ENCODE measurements around the gene TPCN1. TPM values are rescaled to one million over a fixed set of nuclear protein-coding genes. Genes with fewer than 3 reads are reported as not detected.

The TPCN1 gene
- total RNA-seq, 1 experiment from 2014 or later = 32.7 TPM

GRCh38 chr12:113190761-113191160 is 30.5 kb upstream of the TPCN1 start:
- TF ChIP-seq ZBTB43 (CRISPR knock-in tag; IDR thresholded peaks at IDR 0.05) = no peak
- TF ChIP-seq, protein P1, sequence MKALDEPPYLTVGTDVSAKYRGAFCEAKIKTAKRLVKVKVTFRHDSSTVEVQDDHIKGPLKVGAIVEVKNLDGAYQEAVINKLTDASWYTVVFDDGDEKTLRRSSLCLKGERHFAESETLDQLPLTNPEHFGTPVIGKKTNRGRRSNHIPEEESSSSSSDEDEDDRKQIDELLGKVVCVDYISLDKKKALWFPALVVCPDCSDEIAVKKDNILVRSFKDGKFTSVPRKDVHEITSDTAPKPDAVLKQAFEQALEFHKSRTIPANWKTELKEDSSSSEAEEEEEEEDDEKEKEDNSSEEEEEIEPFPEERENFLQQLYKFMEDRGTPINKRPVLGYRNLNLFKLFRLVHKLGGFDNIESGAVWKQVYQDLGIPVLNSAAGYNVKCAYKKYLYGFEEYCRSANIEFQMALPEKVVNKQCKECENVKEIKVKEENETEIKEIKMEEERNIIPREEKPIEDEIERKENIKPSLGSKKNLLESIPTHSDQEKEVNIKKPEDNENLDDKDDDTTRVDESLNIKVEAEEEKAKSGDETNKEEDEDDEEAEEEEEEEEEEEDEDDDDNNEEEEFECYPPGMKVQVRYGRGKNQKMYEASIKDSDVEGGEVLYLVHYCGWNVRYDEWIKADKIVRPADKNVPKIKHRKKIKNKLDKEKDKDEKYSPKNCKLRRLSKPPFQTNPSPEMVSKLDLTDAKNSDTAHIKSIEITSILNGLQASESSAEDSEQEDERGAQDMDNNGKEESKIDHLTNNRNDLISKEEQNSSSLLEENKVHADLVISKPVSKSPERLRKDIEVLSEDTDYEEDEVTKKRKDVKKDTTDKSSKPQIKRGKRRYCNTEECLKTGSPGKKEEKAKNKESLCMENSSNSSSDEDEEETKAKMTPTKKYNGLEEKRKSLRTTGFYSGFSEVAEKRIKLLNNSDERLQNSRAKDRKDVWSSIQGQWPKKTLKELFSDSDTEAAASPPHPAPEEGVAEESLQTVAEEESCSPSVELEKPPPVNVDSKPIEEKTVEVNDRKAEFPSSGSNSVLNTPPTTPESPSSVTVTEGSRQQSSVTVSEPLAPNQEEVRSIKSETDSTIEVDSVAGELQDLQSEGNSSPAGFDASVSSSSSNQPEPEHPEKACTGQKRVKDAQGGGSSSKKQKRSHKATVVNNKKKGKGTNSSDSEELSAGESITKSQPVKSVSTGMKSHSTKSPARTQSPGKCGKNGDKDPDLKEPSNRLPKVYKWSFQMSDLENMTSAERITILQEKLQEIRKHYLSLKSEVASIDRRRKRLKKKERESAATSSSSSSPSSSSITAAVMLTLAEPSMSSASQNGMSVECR (CRISPR knock-in tag; IDR thresholded peaks at IDR 0.05; ENCODE audit: borderline replicate concordance) = no peak
- TF ChIP-seq ZNF263 (CRISPR knock-in tag; IDR thresholded peaks at IDR 0.05; ENCODE audit: low read depth) = no peak
- TF ChIP-seq CREM (CRISPR knock-in tag; IDR thresholded peaks at IDR 0.05) = no peak
- TF ChIP-seq FOXK1 (CRISPR knock-in tag; IDR thresholded peaks at IDR 0.05) = no peak
- TF ChIP-seq USF1 (CRISPR knock-in tag; IDR thresholded peaks at IDR 0.05) = peak; percentile 82
- peak; percentile 88 for TF ChIP-seq USF2 (CRISPR knock-in tag; IDR thresholded peaks at IDR 0.05)
- no peak for TF ChIP-seq KAT7 (CRISPR knock-in tag; IDR thresholded peaks at IDR 0.05; ENCODE audit: borderline replicate concordance)
- no peak for TF ChIP-seq PREB (CRISPR knock-in tag; IDR thresholded peaks at IDR 0.05; ENCODE audit: borderline replicate concordance)
- TF ChIP-seq ZNF121 (CRISPR knock-in tag; IDR thresholded peaks at IDR 0.05) = peak; percentile 77; the same call in 1 of the 2 replicates
- peak; percentile 77 for TF ChIP-seq NFYB (CRISPR knock-in tag; conservative IDR thresholded peaks at IDR 0.05; ENCODE audit: low read depth)
- no peak for TF ChIP-seq NFATC4 (CRISPR knock-in tag; IDR thresholded peaks at IDR 0.05)
- no peak for TF ChIP-seq ZSCAN18 (CRISPR knock-in tag; IDR thresholded peaks at IDR 0.05)
- no peak for TF ChIP-seq GTF2I (CRISPR knock-in tag; conservative IDR thresholded peaks at IDR 0.05)
- no peak for TF ChIP-seq RELA (CRISPR knock-in tag; IDR thresholded peaks at IDR 0.05; ENCODE audit: borderline replicate concordance)
- TF ChIP-seq FOXP4 (CRISPR knock-in tag; IDR thresholded peaks at IDR 0.05) = no peak
- no peak for TF ChIP-seq MXD4 (CRISPR knock-in tag; IDR thresholded peaks at IDR 0.05; ENCODE audit: borderline replicate concordance)
- TF ChIP-seq GABPB1 (CRISPR knock-in tag; IDR thresholded peaks at IDR 0.05) = no peak
- no peak for TF ChIP-seq ZNF232 (CRISPR knock-in tag; IDR thresholded peaks at IDR 0.05)
- TF ChIP-seq GRHL2 (CRISPR knock-in tag; IDR thresholded peaks at IDR 0.05; ENCODE audit: insufficient replicate concordance, severe bottlenecking) = no peak
- no peak for TF ChIP-seq PRRX2 (CRISPR knock-in tag; IDR thresholded peaks at IDR 0.05)
- peak; percentile 44; the same call in 1 of the 2 replicates for TF ChIP-seq MAX (CRISPR knock-in tag; IDR thresholded peaks at IDR 0.05)
- Mint-ChIP-seq H3K36me3 (peaks cover 33% of the 10 kb centered on the region), H3K9me3 (no peaks in the 10 kb centered on the region), H3K27me3 (ENCODE audit: low read depth) (no peaks in the 10 kb centered on the region), H3K27ac (peak overlapping the region; percentile 53), H3K4me1 (peaks cover 19% of the 10 kb centered on the region), H3K4me3 (no peak overlapping the region)
- no peak for DNase-seq (ENCODE audit: low spot score)
- peak; percentile 83 for ATAC-seq
- CTCF ChIA-PET = interaction anchor here (0.6 to 1.3 kb wide), 3 partner anchors 54 to 234 kb away, joined by 3 to 6 read pairs (median 3); no protein-coding TSS in a partner anchor
- POLR2A ChIA-PET = interaction anchor here (0.8 kb wide), 1 partner anchor 28 kb away, joined by 4 read pairs; no protein-coding TSS in a partner anchor
